DMS 273 (cell line): ENCODE measurements around the gene RAB1A.

Experiments
- DNase-seq: peaks from one replicate; lab custom pipeline; 2025; ENCODE audit not compliant: unreplicated experiment; lab: John Stamatoyannopoulos, UW

RAB1A gene

GRCh38 chr2:65040400-65041261 is 89.3 kb downstream of the RAB1A start:
- peak; percentile 89 for DNase-seq

- DNase-seq = no peak
Measured at GRCh38 chr2:65039640-65040039, 90.3 kb downstream of the RAB1A start.

GRCh38 chr2:65037178-65037577 is 92.7 kb downstream of the RAB1A start:
- no peak for DNase-seq
